Astrocyte of the hippocampus (primary cell): ENCODE measurements around the gene NECTIN1.
A peak's percentile ranks its signal among the peaks of the same experiment; 100 is the strongest.

Experiments
- DNase-seq: peaks from one replicate; pipeline ENCODE4 v3.0.0; 2011; ENCODE audit warnings: low read depth, low spot score

The NECTIN1 gene

GRCh38 chr11:119673052-119673758, 55.8 kb downstream of the NECTIN1 start:
- no peak for DNase-seq

GRCh38 chr11:119672597-119672996, 56.4 kb downstream of the NECTIN1 start:
- DNase-seq = no peak

- peak; percentile 29 for DNase-seq
Measured at GRCh38 chr11:119671561-119672015, 57.4 kb downstream of the NECTIN1 start.

GRCh38 chr11:119671051-119671450, 57.9 kb downstream of the NECTIN1 start:
- DNase-seq = peak; percentile 71

- DNase-seq = no peak
Measured at GRCh38 chr11:119669487-119669886, 59.5 kb downstream of the NECTIN1 start.

- no peak for DNase-seq
Measured at GRCh38 chr11:119668676-119669075, 60.3 kb downstream of the NECTIN1 start.

GRCh38 chr11:119666463-119667131, 62.4 kb downstream of the NECTIN1 start:
- peak; percentile 84 for DNase-seq

- DNase-seq = no peak
Measured at GRCh38 chr11:119666061-119666460, 62.9 kb downstream of the NECTIN1 start.

GRCh38 chr11:119664701-119665420, 64.1 kb downstream of the NECTIN1 start:
- DNase-seq = no peak

GRCh38 chr11:119664063-119664572, 64.9 kb downstream of the NECTIN1 start:
- no peak for DNase-seq

- DNase-seq = no peak
Measured at GRCh38 chr11:119663279-119663678, 65.7 kb downstream of the NECTIN1 start.

- no peak for DNase-seq
Measured at GRCh38 chr11:119661226-119661625, 67.8 kb downstream of the NECTIN1 start.

GRCh38 chr11:119659971-119660723, 68.9 kb downstream of the NECTIN1 start:
- DNase-seq = no peak

GRCh38 chr11:119652907-119653659, 75.9 kb downstream of the NECTIN1 start:
- DNase-seq = no peak

GRCh38 chr11:119651802-119652584, 77.0 kb downstream of the NECTIN1 start:
- DNase-seq = no peak

GRCh38 chr11:119650251-119650650, 78.7 kb downstream of the NECTIN1 start:
- no peak for DNase-seq

- no peak for DNase-seq
Measured at GRCh38 chr11:119647254-119647653, 81.7 kb downstream of the NECTIN1 start.

GRCh38 chr11:119645018-119645417, 84.0 kb downstream of the NECTIN1 start:
- DNase-seq = no peak

GRCh38 chr11:119644502-119644901, 84.5 kb downstream of the NECTIN1 start:
- no peak for DNase-seq

GRCh38 chr11:119643876-119644225, 85.1 kb downstream of the NECTIN1 start:
- DNase-seq = no peak
